ENCODE data around the gene HOXC12.

The HOXC12 gene, protein sequence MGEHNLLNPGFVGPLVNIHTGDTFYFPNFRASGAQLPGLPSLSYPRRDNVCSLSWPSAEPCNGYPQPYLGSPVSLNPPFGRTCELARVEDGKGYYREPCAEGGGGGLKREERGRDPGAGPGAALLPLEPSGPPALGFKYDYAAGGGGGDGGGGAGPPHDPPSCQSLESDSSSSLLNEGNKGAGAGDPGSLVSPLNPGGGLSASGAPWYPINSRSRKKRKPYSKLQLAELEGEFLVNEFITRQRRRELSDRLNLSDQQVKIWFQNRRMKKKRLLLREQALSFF
- 0 reads per million in 3 experiments for total RNA-seq

DNA sequence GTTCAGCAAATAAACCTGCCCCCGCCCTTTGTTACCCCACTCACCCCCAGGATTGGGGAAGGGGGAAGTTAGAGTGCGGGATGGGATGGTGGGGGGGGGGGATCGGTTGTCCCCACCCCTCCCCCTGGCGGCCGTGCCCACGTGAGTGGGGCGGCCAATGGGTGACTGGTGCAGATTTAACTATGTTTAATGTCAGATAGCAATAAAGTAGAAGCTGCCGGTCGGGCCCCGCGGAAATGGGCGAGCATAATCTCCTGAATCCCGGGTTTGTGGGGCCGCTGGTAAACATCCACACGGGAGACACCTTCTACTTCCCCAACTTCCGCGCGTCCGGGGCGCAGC lies at the start of gene HOXC12:
Gene HOXC12, plus strand, starts transcription at position 210 of the 342 bp plus-strand sequence. Its CDS starts 27 bp downstream, at position 237.
- DNase-seq: no peak

- no peak for DNase-seq
Measured at GRCh38 chr12:53907103-53907502, 47.6 kb upstream of the HOXC12 start.

- DNase-seq: no peak
Measured at GRCh38 chr12:53916788-53917655, 37.7 kb upstream of the HOXC12 start.

GRCh38 chr12:53924521-53925405 lies 29.9 kb upstream of the HOXC12 start:
- no peak for DNase-seq

- DNase-seq: no peak
Measured at GRCh38 chr12:53927220-53928029, 27.3 kb upstream of the HOXC12 start.

DNA sequence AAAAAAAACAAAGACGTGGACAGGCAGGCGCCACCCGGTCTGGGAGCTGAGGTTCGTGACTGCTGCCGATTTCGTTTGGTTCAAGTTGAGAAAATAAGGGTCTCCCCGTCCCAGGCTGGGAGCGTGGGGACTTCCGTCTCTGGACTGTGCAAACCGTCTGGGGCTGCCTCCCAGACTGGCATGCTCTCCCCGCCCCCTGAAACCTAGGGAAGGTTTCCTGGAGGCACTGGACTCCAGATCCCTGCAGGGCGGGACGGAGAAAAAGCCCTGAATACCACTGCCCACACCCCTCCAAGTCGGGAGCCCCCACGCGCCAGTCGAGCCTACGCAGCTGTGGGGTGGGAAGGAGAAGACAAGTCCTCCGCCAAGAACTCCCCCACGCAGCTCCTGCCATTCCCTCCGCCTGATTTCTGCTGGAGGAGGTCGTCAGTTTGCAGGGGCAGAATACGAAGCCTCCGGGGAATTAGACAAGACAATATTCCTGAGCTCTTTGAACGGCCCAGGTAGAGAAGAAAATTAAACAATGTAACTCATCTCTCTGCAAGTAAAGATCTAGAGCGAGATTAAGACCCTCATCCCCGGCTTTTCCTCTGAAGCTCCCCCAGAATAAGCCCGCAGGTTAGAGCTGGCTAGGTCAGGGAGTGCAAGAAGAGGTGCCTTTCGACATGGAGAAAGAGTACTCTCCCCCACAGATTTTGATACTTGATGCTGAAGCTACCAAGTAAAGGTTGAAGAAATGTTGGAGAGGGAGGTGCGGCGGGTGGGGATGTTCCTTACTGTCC lies 26.5 kb upstream of the HOXC12 start:
- no peak for DNase-seq

- DNase-seq: no peak
Measured at GRCh38 chr12:53929527-53929926, 25.2 kb upstream of the HOXC12 start.

- DNase-seq: no peak
Measured at GRCh38 chr12:53930591-53931255, 24.0 kb upstream of the HOXC12 start.

GRCh38 chr12:53931844-53932581 lies 22.7 kb upstream of the HOXC12 start:
- no peak for DNase-seq

GRCh38 chr12:53932915-53933314 lies 21.8 kb upstream of the HOXC12 start:
- no peak for DNase-seq

- no peak for DNase-seq
Measured at GRCh38 chr12:53935383-53936341, 19.0 kb upstream of the HOXC12 start.

- DNase-seq: no peak
Measured at GRCh38 chr12:53937099-53937498, 17.6 kb upstream of the HOXC12 start.

- no peak for DNase-seq
Measured at GRCh38 chr12:53937596-53938325, 16.9 kb upstream of the HOXC12 start.

GRCh38 chr12:53938326-53939140 lies 16.2 kb upstream of the HOXC12 start, which contains the start of gene HOXC13:
HOXC13 (plus strand) TSS chr12:53938831; CDS start chr12:53938907, 76 bp downstream.
- no peak for DNase-seq

DNA sequence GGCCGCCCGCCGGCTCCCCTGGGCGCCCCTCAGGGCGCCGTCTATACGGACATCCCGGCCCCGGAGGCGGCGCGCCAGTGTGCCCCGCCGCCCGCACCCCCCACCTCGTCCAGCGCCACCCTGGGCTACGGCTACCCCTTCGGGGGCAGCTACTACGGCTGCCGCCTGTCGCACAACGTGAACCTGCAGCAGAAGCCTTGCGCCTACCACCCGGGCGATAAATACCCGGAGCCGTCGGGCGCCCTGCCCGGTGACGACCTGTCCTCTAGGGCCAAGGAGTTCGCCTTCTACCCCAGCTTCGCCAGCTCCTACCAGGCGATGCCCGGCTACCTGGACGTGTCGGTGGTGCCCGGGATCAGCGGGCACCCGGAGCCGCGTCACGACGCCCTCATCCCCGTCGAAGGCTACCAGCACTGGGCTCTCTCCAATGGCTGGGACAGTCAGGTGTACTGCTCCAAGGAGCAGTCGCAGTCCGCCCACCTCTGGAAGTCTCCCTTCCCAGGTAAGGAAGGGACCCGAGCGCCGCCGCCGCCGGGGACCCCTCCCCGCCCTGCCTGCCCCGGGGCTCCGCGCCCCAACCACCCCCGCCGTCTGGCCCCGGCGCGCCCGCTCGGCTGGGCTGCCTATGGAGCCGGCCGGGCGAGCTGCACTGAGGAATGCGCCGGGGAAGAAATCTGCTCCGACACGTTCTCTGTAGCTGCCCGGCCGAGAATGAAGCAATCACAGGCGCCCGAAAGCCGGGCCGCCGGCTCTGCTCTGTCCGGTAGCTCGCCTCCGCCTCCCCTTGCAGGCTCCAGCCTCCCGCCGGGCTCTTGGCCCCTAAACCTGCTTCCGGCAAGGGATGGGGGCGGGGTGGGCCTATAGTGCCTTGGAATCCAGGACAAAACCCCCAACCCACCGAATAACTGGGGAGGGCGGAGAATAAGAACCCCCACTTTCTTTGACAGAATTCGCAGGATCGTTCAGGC lies 15.3 kb upstream of the HOXC12 start:
- no peak for DNase-seq
